ENCODE data around the gene ALDH7A1.
"Not testable (repeated sequence)": the region's sequence is repeated elsewhere in the genome, so short reads cannot be mapped to it uniquely, and the experiment has no call there.

ALDH7A1 gene

GRCh38 chr5:126595486-126596083 lies 566 bp upstream of the ALDH7A1 start:
- DNase-seq (ENCODE audit: low read depth, low spot score): no peak

- no peak for DNase-seq (ENCODE audit: low read depth, low spot score)
Measured at GRCh38 chr5:126591549-126591948, 3.5 kb downstream of the ALDH7A1 start.

DNA sequence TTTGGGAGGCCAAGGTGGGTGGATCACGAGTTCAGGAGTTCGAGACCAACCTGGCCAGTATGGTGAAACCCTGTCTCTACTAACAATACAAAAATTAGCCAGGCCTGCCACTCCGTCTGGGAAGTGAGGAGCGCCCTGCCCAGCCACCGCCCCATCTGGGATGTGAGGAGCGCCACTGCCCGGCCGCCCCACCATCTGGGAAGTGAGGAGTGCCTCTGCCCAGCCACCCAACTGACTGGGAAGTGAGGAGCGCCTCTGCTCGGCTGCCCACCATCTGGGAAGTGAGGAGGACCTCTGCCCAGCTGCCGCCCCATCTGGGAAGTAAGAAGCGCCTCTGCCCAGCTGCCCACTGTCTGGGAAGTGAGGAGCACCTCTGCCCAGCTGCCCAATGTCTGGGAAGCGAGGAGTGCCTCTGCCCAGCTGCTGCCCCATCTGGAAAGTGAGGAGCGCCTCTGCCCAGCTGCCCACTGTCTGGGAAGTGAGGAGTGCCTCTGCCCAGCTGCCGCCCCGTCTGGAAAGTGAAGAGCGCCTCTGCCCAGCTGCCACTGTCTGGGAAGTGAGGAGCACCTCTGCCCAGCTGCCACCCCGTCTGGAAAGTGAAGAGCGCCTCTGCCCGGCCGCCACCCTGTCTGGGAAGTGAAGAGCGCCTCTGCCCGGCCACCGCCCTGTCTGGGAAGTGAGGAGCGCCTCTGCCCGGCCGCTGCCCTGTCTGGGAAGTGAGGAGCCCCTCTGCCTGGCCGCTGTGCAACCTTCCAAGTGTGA lies 5.3 kb downstream of the ALDH7A1 start:
- DNase-seq (ENCODE audit: low read depth, low spot score): no peak

GRCh38 chr5:126587551-126588390 lies 7.2 kb downstream of the ALDH7A1 start:
- no peak for DNase-seq (ENCODE audit: low read depth, low spot score)

- no peak for DNase-seq (ENCODE audit: low read depth, low spot score)
Measured at GRCh38 chr5:126583761-126584160, 11.3 kb downstream of the ALDH7A1 start.

DNA sequence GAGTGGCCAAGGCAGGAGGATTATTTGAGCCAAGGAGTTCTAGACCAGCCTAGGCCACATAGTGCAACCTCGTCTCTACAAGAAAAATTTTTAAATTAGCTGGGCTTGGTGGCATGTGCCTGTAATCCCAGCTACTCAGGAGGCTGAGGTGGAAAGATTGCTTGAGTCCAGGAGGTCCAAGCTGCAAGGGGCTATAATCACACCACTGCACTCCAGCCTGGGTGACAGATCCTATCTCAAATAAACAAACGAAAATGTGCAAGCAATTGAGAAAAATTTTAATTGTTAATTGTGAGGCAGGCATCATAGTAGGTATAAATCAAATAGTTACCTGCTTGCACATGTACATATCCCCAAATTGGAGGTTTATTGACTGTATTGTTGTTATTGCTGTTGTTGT lies 15.3 kb downstream of the ALDH7A1 start:
- no peak for DNase-seq (ENCODE audit: low read depth, low spot score)

DNA sequence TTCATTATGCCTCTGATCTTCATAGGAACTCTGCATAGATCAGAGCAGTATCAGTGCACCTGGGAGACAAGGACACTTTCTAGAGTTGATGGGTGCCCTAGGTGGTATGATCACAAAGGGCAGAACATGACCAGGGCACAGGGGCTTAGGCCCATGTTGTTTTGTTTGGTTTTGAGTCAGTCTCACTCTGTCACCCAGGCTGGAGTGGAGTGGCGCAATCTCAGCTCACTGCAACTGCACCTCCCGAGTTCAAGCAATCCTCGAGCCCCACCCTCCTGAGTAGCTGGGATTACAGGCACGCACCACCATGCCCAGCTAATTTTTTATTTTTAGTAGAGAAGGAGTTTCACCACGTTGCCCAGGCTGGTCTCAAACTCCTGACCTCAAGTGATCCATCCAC lies 17.6 kb downstream of the ALDH7A1 start:
- no peak for DNase-seq (ENCODE audit: low read depth, low spot score)

- DNase-seq (ENCODE audit: low read depth, low spot score): no peak
Measured at GRCh38 chr5:126576974-126577373, 18.0 kb downstream of the ALDH7A1 start.

- no peak for DNase-seq (ENCODE audit: low read depth, low spot score)
Measured at GRCh38 chr5:126575644-126576043, 19.4 kb downstream of the ALDH7A1 start.

DNA sequence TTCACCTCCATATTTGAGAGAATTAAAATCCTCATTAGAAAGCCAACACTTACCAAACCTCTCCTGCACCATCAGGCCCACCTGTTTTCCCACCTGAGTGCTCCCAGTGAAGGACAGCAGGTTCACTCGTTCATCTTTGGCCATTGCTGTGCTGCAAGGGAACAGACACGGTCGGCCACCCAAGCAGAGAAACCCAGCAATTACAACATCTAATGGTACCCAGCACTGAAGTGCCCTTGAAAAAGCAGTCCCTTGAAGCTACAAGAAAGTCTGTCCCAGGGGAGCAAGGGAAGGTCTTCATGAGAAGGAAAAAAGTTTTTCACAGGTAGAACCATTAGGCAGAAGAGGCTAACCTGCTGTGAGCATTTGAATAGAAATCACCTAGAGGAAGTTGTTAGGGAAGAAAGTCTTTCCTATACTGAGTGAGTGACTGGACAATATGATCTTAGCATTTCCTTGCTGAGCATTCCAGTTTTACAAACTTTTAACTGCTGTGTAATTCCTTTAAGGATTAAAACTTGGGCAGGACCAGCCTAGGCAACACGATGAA lies 26.7 kb downstream of the ALDH7A1 start:
- no peak for DNase-seq (ENCODE audit: low read depth, low spot score)

DNA sequence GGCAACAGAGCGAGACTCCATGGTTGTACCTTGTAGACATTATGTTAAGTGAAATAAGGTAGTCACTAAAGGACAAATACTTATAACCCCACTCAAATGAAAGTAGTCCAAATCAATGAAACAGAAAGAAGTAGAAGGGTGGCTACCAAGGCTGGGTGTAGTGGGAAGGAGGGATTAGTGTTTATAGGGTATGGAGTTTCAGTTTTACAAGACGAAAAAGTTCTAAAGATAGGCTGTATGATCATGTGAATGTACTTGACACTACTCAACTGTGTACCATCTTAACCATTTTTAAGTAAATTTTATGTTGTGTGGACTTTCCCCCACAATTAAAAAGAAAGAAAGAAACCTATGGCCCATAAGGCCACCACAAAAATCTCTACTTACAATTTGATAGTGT lies 32.2 kb downstream of the ALDH7A1 start:
- DNase-seq (ENCODE audit: low read depth, low spot score): no peak

DNA sequence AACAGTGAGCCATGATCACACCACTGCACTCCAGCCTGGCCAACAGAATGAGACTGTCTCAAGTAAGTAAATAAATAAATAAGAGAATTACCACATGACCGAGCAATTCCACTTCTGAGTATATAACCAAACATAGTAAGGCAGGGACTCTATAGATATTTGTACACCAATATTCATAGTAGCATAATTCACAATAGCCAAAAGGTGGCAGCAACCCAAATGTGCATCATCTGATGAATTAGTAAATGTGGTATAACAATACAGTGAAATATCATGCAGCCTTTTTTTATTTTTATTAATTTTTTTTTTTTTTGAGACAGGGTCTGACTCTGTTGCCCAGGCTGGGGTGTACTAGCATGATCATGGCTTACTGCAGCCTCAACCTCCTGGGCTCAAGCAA lies 33.1 kb downstream of the ALDH7A1 start:
- DNase-seq (ENCODE audit: low read depth, low spot score): no peak

GRCh38 chr5:126555101-126555500 lies 39.9 kb downstream of the ALDH7A1 start:
- not testable (repeated sequence) for DNase-seq (ENCODE audit: low read depth, low spot score)

DNA sequence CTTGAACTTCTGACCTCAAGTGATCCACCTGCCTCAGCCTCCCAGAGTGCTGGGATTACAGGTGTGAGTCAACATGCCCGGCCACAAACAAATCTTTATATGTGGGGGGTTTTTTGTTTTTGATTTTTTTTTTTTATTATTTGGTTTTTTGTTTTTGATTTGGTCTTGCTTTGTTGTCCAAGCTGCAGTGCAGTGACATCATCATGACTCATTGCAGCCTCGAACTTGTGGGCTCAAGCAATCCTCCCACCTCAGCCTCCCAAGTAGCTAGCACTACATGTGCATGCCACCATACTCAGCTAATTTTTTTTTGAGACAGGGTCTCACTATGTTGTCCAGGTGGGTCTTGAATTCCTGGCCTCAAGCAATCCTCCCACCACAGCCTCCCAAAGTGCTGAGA lies 42.4 kb downstream of the ALDH7A1 start:
- no peak for DNase-seq (ENCODE audit: low read depth, low spot score)

DNA sequence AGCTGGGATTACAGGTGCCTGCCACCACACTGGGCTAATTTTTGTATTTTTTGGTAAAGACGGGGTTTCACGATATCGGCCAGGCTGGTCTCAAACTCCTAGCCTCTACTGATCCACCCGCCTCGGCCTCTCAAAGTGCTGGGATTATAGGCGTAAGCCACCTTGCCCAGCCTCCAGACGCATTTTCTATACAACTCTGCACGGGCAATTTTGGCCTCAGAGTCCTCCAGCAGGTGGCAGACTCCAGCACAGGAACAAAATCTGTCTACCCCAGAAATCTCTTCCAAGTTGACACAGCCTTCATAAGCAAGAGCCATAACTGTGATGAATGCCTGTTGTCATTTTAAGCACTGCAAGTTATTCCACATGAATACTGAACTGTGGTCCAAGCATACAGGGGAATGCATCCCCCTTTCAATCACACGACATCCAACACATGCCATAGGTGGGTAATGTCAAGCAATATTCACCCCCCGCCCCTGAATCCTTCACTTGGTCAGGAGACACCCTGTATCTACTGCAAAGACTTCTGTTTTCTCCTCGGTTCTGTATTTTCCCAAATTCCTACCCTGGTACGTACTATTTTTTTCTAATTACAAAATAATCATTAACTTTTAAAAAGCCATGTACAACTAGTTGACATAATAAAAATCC lies 50.8 kb downstream of the ALDH7A1 start:
- DNase-seq (ENCODE audit: low read depth, low spot score): no peak

DNA sequence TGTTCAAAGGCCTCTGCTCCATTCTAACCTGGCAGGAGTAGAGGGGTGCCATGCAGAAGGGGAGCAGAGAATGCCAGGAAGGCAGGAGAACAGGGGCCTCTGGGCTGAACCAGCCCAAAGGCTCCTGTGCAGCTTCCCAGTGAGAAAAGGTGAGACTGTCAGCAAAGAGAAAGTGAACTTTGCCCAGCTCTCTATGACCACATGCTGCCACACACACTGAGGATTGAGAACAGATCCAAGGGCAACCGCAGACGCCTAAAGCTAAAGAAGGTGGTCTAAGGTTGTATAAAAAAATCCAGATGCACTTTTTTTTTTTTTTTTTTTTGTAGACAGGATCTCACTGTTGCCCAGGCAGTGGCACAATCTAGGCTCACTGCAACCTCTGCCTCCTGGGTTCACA lies 51.4 kb downstream of the ALDH7A1 start:
- DNase-seq (ENCODE audit: low read depth, low spot score): no peak

DNA sequence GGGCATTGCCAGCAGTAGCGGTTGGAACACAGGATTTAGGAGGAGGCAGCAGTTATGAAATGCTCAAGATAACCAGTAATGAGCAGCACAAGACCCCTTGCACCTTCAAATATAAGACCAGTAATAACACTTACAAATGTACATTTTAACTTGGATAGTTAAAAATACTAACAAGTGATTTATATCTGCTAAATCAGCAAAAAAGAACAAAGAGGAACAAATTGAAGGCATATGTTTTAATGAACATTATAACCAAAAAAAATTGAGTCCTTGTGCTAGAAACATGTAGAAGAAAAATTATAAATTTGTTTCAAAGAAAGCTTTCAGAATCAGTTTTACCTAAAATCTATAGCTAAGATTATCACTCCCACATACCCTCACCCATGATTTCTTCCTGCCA lies 52.0 kb downstream of the ALDH7A1 start:
- no peak for DNase-seq (ENCODE audit: low read depth, low spot score)

- no peak for DNase-seq (ENCODE audit: low read depth, low spot score)
Measured at GRCh38 chr5:126542441-126542840, 52.6 kb downstream of the ALDH7A1 start.

GRCh38 chr5:126540631-126541030 lies 54.4 kb downstream of the ALDH7A1 start:
- no peak for DNase-seq (ENCODE audit: low read depth, low spot score)

DNA sequence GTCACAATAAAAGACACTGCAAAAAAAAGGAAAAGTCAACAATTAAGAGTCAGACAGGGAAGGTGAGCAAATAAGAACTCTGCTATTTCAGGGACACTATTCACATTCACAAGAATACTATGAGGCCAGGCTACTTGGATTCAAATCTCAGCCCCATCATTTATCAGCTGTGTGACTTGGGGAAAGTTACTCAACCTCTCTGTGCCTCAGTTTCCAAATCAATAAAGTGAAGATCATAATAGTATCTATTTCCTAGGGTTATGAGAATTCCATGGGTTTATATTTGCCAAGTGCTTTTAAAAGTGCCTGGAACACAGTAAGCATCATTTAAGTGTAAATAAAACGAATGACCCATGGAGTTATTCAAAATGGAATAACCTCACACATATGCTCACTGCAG lies 56.4 kb downstream of the ALDH7A1 start:
- DNase-seq (ENCODE audit: low read depth, low spot score): no peak

- no peak for DNase-seq (ENCODE audit: low read depth, low spot score)
Measured at GRCh38 chr5:126536874-126537273, 58.1 kb downstream of the ALDH7A1 start.

Data from iPS DF 19.7 (cell line).